H1 (cell line): ENCODE measurements around the gene SH3RF2. TPM values are rescaled to one million over a fixed set of nuclear protein-coding genes. Genes with fewer than 3 reads are reported as not detected.

Source experiments
- BACH1 ChIP-seq: IDR thresholded peaks from 2 replicates; pipeline ENCODE4 v1.6.1; 2012; ENCODE audit warnings: low read length, improper control_type of control experiment
- BCL11A ChIP-seq, 2 experiments: IDR thresholded peaks; one replicate each; pipeline ENCODE4 v1.6.1; 2011; ENCODE audit warnings: low read depth in 2 of 2, low read length in 2 of 2, mild to moderate bottlenecking in 2 of 2
- BRCA1 ChIP-seq: IDR thresholded peaks from 2 replicates; pipeline ENCODE4 v1.6.1; 2012; ENCODE audit warnings: low read depth, low read length, improper control_type of control experiment
- CBX5 ChIP-seq: fragments of 300-800, 300-1000 bp; sonication (generic); IDR thresholded peaks from 2 replicates; pipeline ENCODE4 v1.7.1; 2016; ENCODE audit warnings: antibody characterized with exemption, low read length, low read depth
- CEBPB ChIP-seq: IDR thresholded peaks from 2 replicates; pipeline ENCODE4 v1.6.1; 2012; ENCODE audit warnings: low read depth, low read length
- CTBP2 ChIP-seq: IDR thresholded peaks from 2 replicates; pipeline ENCODE4 v1.7.0; 2011; ENCODE audit warnings: borderline replicate concordance, mild to moderate bottlenecking, moderate library complexity, mixed read lengths, low read length; ENCODE audit not compliant: insufficient read depth, insufficient read length
- EGR1 ChIP-seq: IDR thresholded peaks from 2 replicates; pipeline ENCODE4 v1.6.1; 2011; ENCODE audit warnings: low read depth, low read length, borderline replicate concordance
- EP300 ChIP-seq, 2 experiments: IDR thresholded peaks; 1 replicate in 1 of 2; 2 replicates in 1 of 2; pipeline ENCODE4 v1.6.1; 2011 to 2012; ENCODE audit warnings: low read depth in 2 of 2, low read length in 2 of 2, mild to moderate bottlenecking in 2 of 2, borderline replicate concordance in 1 of 2, inconsistent platforms in 1 of 2, moderate library complexity in 1 of 2
- FOSL1 ChIP-seq: IDR thresholded peaks from 2 replicates; pipeline ENCODE4 v1.6.1; 2011; ENCODE audit warnings: mild to moderate bottlenecking, low read depth, low read length, moderate library complexity; ENCODE audit not compliant: insufficient read depth
- GTF2F1 ChIP-seq: IDR thresholded peaks from 2 replicates; pipeline ENCODE4 v1.6.1; 2012; ENCODE audit warnings: low read depth, low read length, improper control_type of control experiment, borderline replicate concordance
- MAFK ChIP-seq: IDR thresholded peaks from 2 replicates; pipeline ENCODE4 v1.6.1; 2012; ENCODE audit warnings: low read depth, mild to moderate bottlenecking, improper control_type of control experiment, low read length
- POLR2AphosphoS5 ChIP-seq: IDR thresholded peaks from 2 replicates; pipeline ENCODE4 v1.6.1; 2011; ENCODE audit warnings: low read depth, low read length
- RAD21 ChIP-seq, 2 experiments: IDR thresholded peaks in 1 of 2; conservative IDR thresholded peaks in 1 of 2; 2 replicates each; pipeline ENCODE4 v1.6.1; 2011; ENCODE audit warnings: low read depth in 2 of 2, low read length in 2 of 2, improper control_type of control experiment in 1 of 2, inconsistent platforms in 1 of 2, mild to moderate bottlenecking in 1 of 2, moderate library complexity in 1 of 2
- RBBP5 ChIP-seq: IDR thresholded peaks from 2 replicates; pipeline ENCODE4 v1.7.1; 2012; ENCODE audit warnings: low read depth, mild to moderate bottlenecking, inconsistent platforms, low read length, moderate library complexity, borderline replicate concordance
- RFX5 ChIP-seq: IDR thresholded peaks from 2 replicates; pipeline ENCODE4 v1.6.1; 2011; ENCODE audit warnings: low read depth, low read length, improper control_type of control experiment, borderline replicate concordance
- RNF2 ChIP-seq: fragments of 200-900, 300-1000 bp; sonication (generic); IDR thresholded peaks from 2 replicates; pipeline ENCODE4 v1.7.1; 2016; ENCODE audit warnings: borderline replicate concordance, low read depth, mild to moderate bottlenecking, antibody characterized with exemption, low read length; ENCODE audit not compliant: poor library complexity, severe bottlenecking; ENCODE audit errors: missing control alignments
- RXRA ChIP-seq: IDR thresholded peaks from 2 replicates; pipeline ENCODE4 v1.6.1; 2011; ENCODE audit warnings: low read depth, mild to moderate bottlenecking, low read length, moderate library complexity; ENCODE audit not compliant: insufficient read depth
- SAP30 ChIP-seq: fragments of 300-600 bp; sonication (generic); IDR thresholded peaks from 2 replicates; pipeline ENCODE4 v1.7.1; 2012; ENCODE audit warnings: low read length, moderate library complexity, mild to moderate bottlenecking, inconsistent platforms; ENCODE audit not compliant: insufficient read depth, insufficient replicate concordance
- SIX5 ChIP-seq: IDR thresholded peaks from 2 replicates; pipeline ENCODE4 v1.6.1; 2011; ENCODE audit warnings: mild to moderate bottlenecking, low read depth, low read length
- SP4 ChIP-seq: IDR thresholded peaks from 2 replicates; pipeline ENCODE4 v1.6.1; 2012; ENCODE audit warnings: low read length, inconsistent platforms
- TEAD4 ChIP-seq: IDR thresholded peaks from 2 replicates; pipeline ENCODE4 v1.6.1; 2012; ENCODE audit warnings: low read depth, low read length, inconsistent platforms, mixed read lengths
- YY1 ChIP-seq: IDR thresholded peaks from 2 replicates; pipeline ENCODE4 v1.6.1; 2011; ENCODE audit warnings: low read depth, mild to moderate bottlenecking, low read length
- ZNF274 ChIP-seq: IDR thresholded peaks from 2 replicates; pipeline ENCODE4 v1.7.0; 2012; ENCODE audit warnings: low read length, borderline replicate concordance; ENCODE audit errors: extremely low read depth
- polyA plus RNA-seq, 7 experiments: library from polyadenylated mRNA; depleted of rRNA in 3 of 7; stranded (reverse) in 5 of 7; unstranded in 2 of 7; fragments of >200 nt in 5 of 7; fragments of 200-250 nt in 2 of 7; gene quantifications; 1 replicate in 5 of 7; 2 replicates in 1 of 7; 4 replicates in 1 of 7; pipeline versions ENCODE4 v1.2.1 to v1.2.3, GENCODE V29; 2011 to 2013; ENCODE audit warnings: missing spikeins in 2 of 7, mixed read lengths in 2 of 7
- total RNA-seq: library from RNA; stranded (reverse); fragmentation: NEBNext Ultra II Directional; extraction: Animal tissue kit (Norgen Biotek cat#: 25700); gene quantifications from 2 replicates; pipeline ENCODE4 v1.2.1, GENCODE V29; 2021
- TF ChIP-seq, protein P1 (sequence below): IDR thresholded peaks from 2 replicates; pipeline ENCODE4 v1.6.1; 2011; ENCODE audit warnings: low read depth, mild to moderate bottlenecking, low read length; ENCODE audit not compliant: insufficient read depth

SH3RF2 gene
- total and polyA plus RNA-seq, 2 of the 8 experiments (the other 6 are each of a cell fraction or from before 2014, with no cell fraction given) = 0.80 to 0.95 TPM

DNA sequence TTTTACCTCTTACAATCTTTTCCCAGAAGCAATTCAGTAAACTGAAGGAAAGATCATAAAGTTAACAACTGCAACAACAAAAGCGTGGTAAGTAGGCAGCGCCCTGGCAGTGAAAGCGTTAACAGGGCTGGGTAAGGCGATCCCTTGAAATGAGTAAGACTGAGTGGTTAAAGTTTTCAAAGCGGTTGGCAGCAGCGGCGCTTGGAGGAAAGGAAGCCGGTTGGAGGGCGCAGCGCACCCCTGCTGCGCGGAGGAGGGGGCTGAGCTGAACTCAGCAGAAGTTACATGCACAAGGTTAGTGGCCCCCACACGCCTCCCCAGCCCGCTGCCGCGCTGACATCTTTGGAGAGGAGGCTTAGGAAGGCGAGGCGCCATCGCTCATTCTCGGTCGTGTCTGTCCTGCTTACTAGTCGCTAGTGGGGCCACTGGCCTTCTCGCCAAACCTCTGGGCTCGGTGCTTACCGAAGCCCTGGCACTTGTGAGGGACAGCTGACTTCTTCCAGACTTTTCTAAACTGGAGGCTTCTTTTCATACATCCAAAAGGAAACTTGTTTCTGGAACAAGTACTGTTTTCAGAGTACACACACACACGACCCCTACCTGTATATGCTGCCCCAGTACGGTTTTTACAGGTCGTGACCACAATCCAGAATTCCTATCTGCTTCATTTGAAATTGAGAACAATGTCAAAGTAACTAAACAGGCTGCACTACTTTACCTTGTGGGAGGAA is at the start of gene SH3RF2 (continued):
- TF ChIP-seq RAD21 (IDR thresholded peaks at IDR 0.05 in 1 of 2, conservative IDR thresholded peaks at IDR 0.05 in 1 of 2; ENCODE audit: low read depth in 2 of 2, low read length in 2 of 2) (no peak), BACH1 (no peak), SIX5 (no peak), BCL11A (IDR thresholded peaks at IDR 0.05; ENCODE audit: low read depth in 2 of 2, low read length in 2 of 2) (no peak), TEAD4 (no peak), FOSL1 (no peak), YY1 (peak; percentile 92), MAFK (no peak; the same call in 1 of the 2 replicates), EP300 (IDR thresholded peaks at IDR 0.05; ENCODE audit: borderline replicate concordance in 1 of 2, low read depth in 2 of 2, low read length in 2 of 2) (no peak), SAP30 (no peak), GTF2F1 (no peak), RXRA (no peak), EGR1 (no peak), POLR2AphosphoS5 (peak; percentile 83), ZNF274 (no peak), BRCA1 (no peak), RBBP5 (no peak), CEBPB (no peak; the same call in 1 of the 2 replicates), SP4 (no peak), RFX5 (no peak), RNF2 (no peak), CBX5 (no peak), CTBP2 (no peak)
- TF ChIP-seq, protein P1, sequence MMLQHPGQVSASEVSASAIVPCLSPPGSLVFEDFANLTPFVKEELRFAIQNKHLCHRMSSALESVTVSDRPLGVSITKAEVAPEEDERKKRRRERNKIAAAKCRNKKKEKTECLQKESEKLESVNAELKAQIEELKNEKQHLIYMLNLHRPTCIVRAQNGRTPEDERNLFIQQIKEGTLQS = no peak
